ENCODE measurements around the gene KIF7.

Gene KIF7

GRCh38 chr15:89649013-89649625 lies 6.1 kb downstream of the KIF7 start:
- no peak for DNase-seq (ENCODE audit: low read depth, low spot score)

- no peak for DNase-seq (ENCODE audit: low read depth, low spot score)
Observed at GRCh38 chr15:89648106-89649012, 6.9 kb downstream of the KIF7 start.

GRCh38 chr15:89647191-89647851 lies 7.9 kb downstream of the KIF7 start:
- DNase-seq (ENCODE audit: low read depth, low spot score), result peak; percentile 81

- no peak for DNase-seq (ENCODE audit: low read depth, low spot score)
Observed at GRCh38 chr15:89646416-89647141, 8.7 kb downstream of the KIF7 start.

GRCh38 chr15:89645680-89646079 lies 9.6 kb downstream of the KIF7 start:
- no peak for DNase-seq (ENCODE audit: low read depth, low spot score)

GRCh38 chr15:89642106-89642505 lies 13.2 kb downstream of the KIF7 start:
- no peak for DNase-seq (ENCODE audit: low read depth, low spot score)

- DNase-seq (ENCODE audit: low read depth, low spot score), result no peak
Observed at GRCh38 chr15:89641053-89641452, 14.2 kb downstream of the KIF7 start.

GRCh38 chr15:89640245-89640644 lies 15.0 kb downstream of the KIF7 start:
- no peak for DNase-seq (ENCODE audit: low read depth, low spot score)

- DNase-seq (ENCODE audit: low read depth, low spot score), result no peak
Observed at GRCh38 chr15:89633585-89633984, 21.7 kb downstream of the KIF7 start.

GRCh38 chr15:89632563-89633430 lies 22.5 kb downstream of the KIF7 start:
- no peak for DNase-seq (ENCODE audit: low read depth, low spot score)

- DNase-seq (ENCODE audit: low read depth, low spot score), result no peak
Observed at GRCh38 chr15:89631902-89632264, 23.4 kb downstream of the KIF7 start.

GRCh38 chr15:89630974-89631901 lies 24.0 kb downstream of the KIF7 start:
- DNase-seq (ENCODE audit: low read depth, low spot score), result no peak

- no peak for DNase-seq (ENCODE audit: low read depth, low spot score)
Observed at GRCh38 chr15:89630260-89630659, 25.0 kb downstream of the KIF7 start.

- no peak for DNase-seq (ENCODE audit: low read depth, low spot score)
Observed at GRCh38 chr15:89629829-89630228, 25.4 kb downstream of the KIF7 start.

- no peak for DNase-seq (ENCODE audit: low read depth, low spot score)
Observed at GRCh38 chr15:89628806-89629715, 26.2 kb downstream of the KIF7 start.

- DNase-seq (ENCODE audit: low read depth, low spot score), result no peak
Observed at GRCh38 chr15:89628301-89628700, 27.0 kb downstream of the KIF7 start.

GRCh38 chr15:89627256-89627970 lies 27.9 kb downstream of the KIF7 start:
- DNase-seq (ENCODE audit: low read depth, low spot score), result no peak

- DNase-seq (ENCODE audit: low read depth, low spot score), result no peak
Observed at GRCh38 chr15:89625716-89626115, 29.6 kb downstream of the KIF7 start.

Data from astrocyte of the hippocampus (primary cell).